Peyer's patch (tissue), 4 donors: ENCODE data around the gene PRDM15. TPM values are rescaled to one million over a fixed set of nuclear protein-coding genes. Genes with fewer than 3 reads are reported as not detected.

ENCODE experiments used
- DNase-seq, 3 donors: peaks; one replicate each; pipeline ENCODE4 v3.0.0-alpha.2; 2017 to 2019
- H3K27ac ChIP-seq, 4 donors: fragments of 200-600 bp; sonication (generic); one replicate each; pipeline ENCODE4 v1.5.1; 2016 to 2019
- H3K27me3 ChIP-seq, 2 donors: fragments of 200-600 bp; sonication (generic); one replicate each; pipeline ENCODE4 v1.5.1; 2019
- H3K36me3 ChIP-seq, 3 donors: fragments of 200-600 bp; sonication (generic); one replicate each; pipeline ENCODE4 v1.5.1; 2016 to 2019
- H3K4me1 ChIP-seq, 4 donors: fragments of 200-600 bp; sonication (generic); one replicate each; pipeline ENCODE4 v1.5.1; 2016 to 2019
- H3K4me3 ChIP-seq, 4 donors: fragments of 200-600 bp; sonication (generic); 1 replicate in 3 of 4; 2 replicates in 1 of 4; pipeline ENCODE4 v1.5.1; 2016 to 2019; ENCODE audit warnings: mild to moderate bottlenecking in 1 of 4
- H3K9me3 ChIP-seq, 4 donors: fragments of 200-600 bp; sonication (generic); one replicate each; pipeline ENCODE4 v1.5.1; 2016 to 2019; ENCODE audit warnings: mild to moderate bottlenecking in 1 of 4
- POLR2A ChIP-seq, 2 donors: fragments of 450-650 bp; IDR thresholded peaks; one replicate each; pipeline ENCODE4 v1.5.1; 2017; ENCODE audit warnings: antibody characterized with exemption in 2 of 2, mild to moderate bottlenecking in 2 of 2, moderate library complexity in 2 of 2
- total RNA-seq, 4 donors: library from RNA; depleted of rRNA; stranded (reverse); fragments of >200 nt; gene quantifications; one replicate each; pipeline ENCODE4 v1.1.0, GENCODE V29; 2016
- TF ChIP-seq, protein P1 (sequence below), 6 experiments: fragments of 450-650 bp in 4 of 6; fragments of 200-600 bp in 2 of 6; sonication (generic) in 1 of 6; IDR thresholded peaks; one replicate each; pipeline ENCODE4 v1.5.1; 2017 to 2019; ENCODE audit warnings: antibody characterized with exemption in 6 of 6, mild to moderate bottlenecking in 3 of 6, moderate library complexity in 1 of 6

The PRDM15 gene
- total RNA-seq, 4 donors from 2014 or later, result 9.3 to 47.9 (median 16.9) TPM

- no peak overlapping the region for H3K4me3 ChIP-seq
- no peaks in the 10 kb centered on the region for H3K27me3 ChIP-seq
- no peak for DNase-seq
- H3K4me1 ChIP-seq, result no peaks in the 10 kb centered on the region
- no peaks in the 10 kb centered on the region for H3K9me3 ChIP-seq
- TF ChIP-seq POLR2A (IDR thresholded peaks at IDR 0.05), result no peak
- peaks cover 0 to 64% (median 0%) of the 10 kb centered on the region in 3 donors for H3K36me3 ChIP-seq
- no peak overlapping the region for H3K27ac ChIP-seq
Observed at GRCh38 chr21:41854426-41854995, 24.6 kb downstream of the PRDM15 start.

GRCh38 chr21:41852929-41853320, 26.2 kb downstream of the PRDM15 start:
- no peak for TF ChIP-seq POLR2A (IDR thresholded peaks at IDR 0.05)
- TF ChIP-seq, protein P1, sequence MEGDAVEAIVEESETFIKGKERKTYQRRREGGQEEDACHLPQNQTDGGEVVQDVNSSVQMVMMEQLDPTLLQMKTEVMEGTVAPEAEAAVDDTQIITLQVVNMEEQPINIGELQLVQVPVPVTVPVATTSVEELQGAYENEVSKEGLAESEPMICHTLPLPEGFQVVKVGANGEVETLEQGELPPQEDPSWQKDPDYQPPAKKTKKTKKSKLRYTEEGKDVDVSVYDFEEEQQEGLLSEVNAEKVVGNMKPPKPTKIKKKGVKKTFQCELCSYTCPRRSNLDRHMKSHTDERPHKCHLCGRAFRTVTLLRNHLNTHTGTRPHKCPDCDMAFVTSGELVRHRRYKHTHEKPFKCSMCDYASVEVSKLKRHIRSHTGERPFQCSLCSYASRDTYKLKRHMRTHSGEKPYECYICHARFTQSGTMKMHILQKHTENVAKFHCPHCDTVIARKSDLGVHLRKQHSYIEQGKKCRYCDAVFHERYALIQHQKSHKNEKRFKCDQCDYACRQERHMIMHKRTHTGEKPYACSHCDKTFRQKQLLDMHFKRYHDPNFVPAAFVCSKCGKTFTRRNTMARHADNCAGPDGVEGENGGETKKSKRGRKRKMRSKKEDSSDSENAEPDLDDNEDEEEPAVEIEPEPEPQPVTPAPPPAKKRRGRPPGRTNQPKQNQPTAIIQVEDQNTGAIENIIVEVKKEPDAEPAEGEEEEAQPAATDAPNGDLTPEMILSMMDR (IDR thresholded peaks at IDR 0.05), result no peak
- H3K27ac ChIP-seq, result no peak overlapping the region
- H3K4me1 ChIP-seq, result no peaks in the 10 kb centered on the region
- no peaks in the 10 kb centered on the region for H3K27me3 ChIP-seq
- peaks cover 0 to 49% (median 0%) of the 10 kb centered on the region in 3 donors for H3K36me3 ChIP-seq
- DNase-seq, result no peak
- H3K4me3 ChIP-seq, result no peak overlapping the region
- no peaks in the 10 kb centered on the region for H3K9me3 ChIP-seq

DNA sequence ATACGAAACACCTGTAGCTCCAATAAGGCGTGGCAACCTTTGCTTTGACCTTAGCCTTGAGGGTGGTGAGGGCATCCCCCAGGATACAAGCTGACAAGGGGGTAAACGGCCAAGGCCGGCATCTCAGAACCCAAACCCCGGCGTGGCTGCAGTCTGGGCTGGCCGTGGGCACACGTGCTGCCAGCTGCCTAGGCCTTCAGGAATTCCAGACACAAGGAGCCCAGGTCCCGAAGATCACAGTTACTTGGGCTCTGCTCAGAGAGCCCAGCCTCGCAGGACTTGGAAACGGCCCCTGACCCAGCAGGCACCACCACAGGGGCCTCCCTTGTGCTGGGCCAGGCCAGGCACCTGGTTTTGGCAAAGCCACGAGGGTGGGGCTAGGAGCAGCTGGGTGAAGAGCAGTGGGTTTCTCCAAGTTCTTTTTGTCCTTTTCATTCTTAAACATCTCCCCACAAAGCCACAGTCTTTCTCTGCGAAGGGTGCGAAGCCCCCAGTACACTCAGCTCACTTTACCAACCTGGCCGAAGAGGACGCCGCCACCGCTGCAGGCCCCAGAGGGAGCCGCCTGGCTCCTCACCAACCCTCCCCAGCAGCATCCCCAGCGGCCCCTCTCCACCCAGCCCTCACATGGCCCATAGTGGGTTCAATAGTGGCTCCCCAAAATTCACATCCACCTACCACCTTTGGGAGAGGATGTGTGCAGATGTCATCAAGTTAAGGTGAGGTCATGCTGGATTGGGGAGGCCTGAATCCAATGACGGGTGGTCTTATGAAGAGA, 26.8 kb downstream of the PRDM15 start:
- no peak for DNase-seq
- H3K9me3 ChIP-seq, result no peaks in the 10 kb centered on the region
- H3K4me3 ChIP-seq, result no peak overlapping the region
- H3K27ac ChIP-seq, result no peak overlapping the region
- H3K36me3 ChIP-seq, result peaks cover 0 to 47% (median 0%) of the 10 kb centered on the region in 3 donors
- H3K27me3 ChIP-seq, result no peaks in the 10 kb centered on the region
- no peaks in the 10 kb centered on the region for H3K4me1 ChIP-seq
- TF ChIP-seq POLR2A (IDR thresholded peaks at IDR 0.05), result no peak
- TF ChIP-seq, protein P1 (IDR thresholded peaks at IDR 0.05), result no peak

- TF ChIP-seq, protein P1 (IDR thresholded peaks at IDR 0.05), result no peak
- TF ChIP-seq POLR2A (IDR thresholded peaks at IDR 0.05), result no peak
- Histone ChIP-seq H3K4me3 (no peak overlapping the region), H3K27me3 (no peaks in the 10 kb centered on the region), H3K27ac (no peak overlapping the region), H3K4me1 (no peaks in the 10 kb centered on the region), H3K9me3 (no peaks in the 10 kb centered on the region), H3K36me3 (peaks cover 0 to 36% (median 0%) of the 10 kb centered on the region in 3 donors)
- DNase-seq, result no peak
Observed at GRCh38 chr21:41851090-41851790, 27.9 kb downstream of the PRDM15 start.

- DNase-seq, result no peak
- Histone ChIP-seq H3K36me3 (peaks cover 0 to 30% (median 0%) of the 10 kb centered on the region in 3 donors), H3K27me3 (no peaks in the 10 kb centered on the region), H3K4me1 (no peaks in the 10 kb centered on the region), H3K4me3 (no peak overlapping the region), H3K9me3 (no peaks in the 10 kb centered on the region), H3K27ac (no peak overlapping the region)
- TF ChIP-seq POLR2A (IDR thresholded peaks at IDR 0.05), result no peak
- TF ChIP-seq, protein P1 (IDR thresholded peaks at IDR 0.05), result no peak
Observed at GRCh38 chr21:41850085-41850484, 29.1 kb downstream of the PRDM15 start.
